ENCODE measurements around the gene NUBPL.
"Not testable (repeated sequence)": the region's sequence is repeated elsewhere in the genome, so short reads cannot be mapped to it uniquely, and the experiment has no call there.

Gene NUBPL

DNA sequence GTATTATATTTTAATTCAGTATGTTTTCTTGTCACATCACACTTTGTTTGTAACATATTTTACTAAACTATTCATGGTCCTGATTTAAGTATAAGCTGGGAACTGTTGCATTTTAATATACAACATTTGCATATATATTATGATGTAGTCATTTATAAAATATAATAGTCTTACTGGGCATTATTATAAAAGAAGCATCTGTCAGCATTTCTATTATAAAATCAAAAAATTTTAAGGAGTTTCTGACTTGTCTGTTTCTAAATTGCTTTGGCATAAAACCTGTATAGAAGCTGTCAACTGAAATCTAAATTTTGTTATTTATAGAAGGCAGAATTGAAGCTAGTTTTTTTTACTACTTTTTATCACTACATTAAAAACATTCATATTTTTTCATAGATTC is 166.6 kb downstream of the NUBPL start:
- no peak for DNase-seq (ENCODE audit: low read depth in 2 of 3, low spot score in 1 of 3)

DNA sequence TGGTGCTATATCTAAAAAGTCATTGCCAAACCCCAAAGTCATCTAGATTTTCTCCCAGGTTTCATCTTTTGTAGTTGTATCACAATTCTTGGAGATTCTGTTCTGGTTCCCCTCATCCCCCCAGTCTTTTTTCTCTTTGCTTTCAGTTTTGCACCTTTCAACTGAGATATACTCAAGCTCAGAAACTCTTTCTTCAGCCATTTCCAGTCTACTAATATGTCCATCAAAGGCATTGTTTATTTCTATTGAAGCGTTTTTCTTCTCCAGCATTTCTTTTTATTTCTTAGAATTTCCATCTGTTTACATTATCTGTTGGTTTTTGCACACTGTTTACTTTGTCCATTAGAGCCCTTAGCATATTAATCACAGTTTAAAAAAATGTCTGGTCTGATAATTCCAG is 179.5 kb downstream of the NUBPL start:
- no peak for DNase-seq (ENCODE audit: low read depth in 2 of 3, low spot score in 1 of 3)

DNA sequence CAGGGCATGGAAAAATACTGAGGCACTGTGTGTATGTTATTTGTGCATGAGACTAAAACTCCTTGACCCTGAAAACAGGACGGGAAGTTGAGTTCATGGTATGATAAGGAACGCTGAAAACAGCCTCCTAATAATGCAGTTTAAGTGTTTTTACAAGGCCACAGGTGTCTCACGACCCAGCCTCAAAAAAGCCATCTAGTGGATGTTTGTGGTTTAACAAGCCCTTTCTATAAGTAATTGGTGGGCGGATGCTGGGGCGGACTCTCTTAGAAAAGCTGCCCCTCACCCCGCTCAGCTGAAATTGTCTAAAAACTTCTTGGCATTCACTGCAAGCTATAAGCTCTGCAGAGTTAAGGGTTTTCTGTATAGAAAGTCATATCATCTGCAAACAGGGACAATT is 184.5 kb downstream of the NUBPL start:
- no peak for DNase-seq (ENCODE audit: low read depth in 2 of 3, low spot score in 1 of 3)

DNA sequence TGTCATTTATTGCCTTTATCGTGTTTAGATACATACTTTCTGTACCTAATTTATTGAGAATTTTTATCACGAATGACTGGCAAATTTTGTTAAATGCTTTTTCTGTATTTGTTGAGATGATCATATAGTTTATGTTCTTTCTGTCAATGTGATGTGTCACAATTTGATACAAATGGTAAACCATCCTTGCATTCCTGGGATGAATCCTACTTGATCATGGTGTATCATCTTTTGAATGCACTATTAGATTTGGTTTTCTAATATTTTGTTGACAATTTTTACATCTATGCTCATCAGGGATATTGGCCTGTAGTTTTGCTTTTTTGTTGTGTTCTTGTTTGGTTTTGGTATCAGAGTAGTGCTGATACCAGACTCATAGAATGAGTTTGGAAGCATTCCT is 185.1 kb downstream of the NUBPL start:
- no peak for DNase-seq (ENCODE audit: low read depth in 2 of 3, low spot score in 1 of 3)

DNA sequence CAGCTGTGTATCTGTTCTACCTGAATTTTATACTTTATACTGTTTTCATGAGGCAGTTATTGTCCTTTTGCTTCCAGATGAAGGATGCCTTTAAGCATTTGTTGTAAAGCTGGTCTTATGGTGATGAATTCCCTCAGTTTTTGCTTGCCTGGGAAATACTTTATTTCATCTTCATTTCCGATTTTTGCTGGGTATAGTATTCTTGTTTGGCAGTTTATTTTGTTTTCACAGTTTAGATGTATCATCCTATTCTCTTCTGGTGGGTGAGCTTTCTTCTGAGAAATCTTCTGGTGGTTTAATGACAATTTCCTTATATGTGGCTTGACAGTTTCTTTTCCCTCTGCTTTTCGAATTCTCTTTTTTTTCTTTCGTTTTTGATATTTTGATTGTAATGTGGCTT is 188.1 kb downstream of the NUBPL start:
- no peak for DNase-seq (ENCODE audit: low read depth in 2 of 3, low spot score in 1 of 3)

DNA sequence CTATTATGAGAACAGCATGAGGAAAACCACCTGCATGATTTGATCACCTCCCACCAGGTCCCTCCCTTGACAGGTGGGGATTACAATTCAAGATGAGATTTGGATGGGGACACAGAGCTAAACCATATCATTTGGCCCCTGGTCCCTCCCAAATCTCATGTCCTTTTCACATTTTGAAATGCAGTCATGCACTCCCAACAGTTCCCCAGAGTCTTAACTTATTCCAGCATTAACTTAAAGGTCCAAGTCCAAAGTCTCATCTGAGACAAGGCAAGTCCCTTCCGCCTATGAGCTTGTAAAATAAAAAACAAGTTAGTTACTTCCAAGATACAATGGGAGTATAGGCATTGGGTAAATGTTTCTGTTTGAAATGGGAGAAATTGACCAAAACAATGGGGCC is 189.8 kb downstream of the NUBPL start:
- DNase-seq (ENCODE audit: low read depth in 2 of 3, low spot score in 1 of 3), result not testable (repeated sequence)

DNA sequence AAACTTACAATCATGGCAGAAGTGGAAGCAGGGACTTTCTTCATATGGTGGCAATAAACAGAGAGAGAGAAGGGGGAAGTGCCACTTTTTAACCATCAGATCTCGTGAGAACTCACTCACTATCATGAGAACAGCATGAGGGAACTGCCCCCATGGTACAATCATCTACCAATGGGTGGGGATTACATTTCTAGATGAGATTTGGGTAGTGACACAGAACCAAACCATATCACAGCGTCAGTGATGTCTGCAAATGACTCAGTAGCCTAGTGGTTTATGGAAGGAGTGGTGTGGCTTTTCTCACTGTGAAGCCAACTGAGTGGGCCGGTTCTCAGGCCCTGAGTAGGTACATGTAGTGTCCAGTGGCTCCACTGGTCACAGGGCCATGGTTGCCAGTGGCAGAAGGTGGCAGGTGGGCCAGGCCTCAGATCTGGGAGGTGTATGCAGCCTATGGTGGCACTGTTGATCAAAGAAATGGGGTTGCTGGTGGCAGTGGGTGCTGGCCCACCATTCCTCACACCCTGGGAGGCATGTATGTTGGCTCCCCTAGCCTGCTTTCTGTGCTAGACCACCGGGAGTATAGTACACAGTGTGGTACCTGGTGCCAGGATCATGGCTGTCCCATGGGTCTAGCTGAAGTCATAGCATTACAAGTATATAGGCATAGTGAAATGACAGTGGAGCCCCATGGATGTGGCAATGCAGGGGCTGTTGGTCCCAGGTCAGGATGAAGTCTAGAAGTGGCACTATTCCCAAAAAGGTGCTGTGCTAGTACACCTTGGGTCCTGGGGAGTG is 191.9 kb downstream of the NUBPL start:
- no peak for DNase-seq (ENCODE audit: low read depth in 2 of 3, low spot score in 1 of 3)

DNA sequence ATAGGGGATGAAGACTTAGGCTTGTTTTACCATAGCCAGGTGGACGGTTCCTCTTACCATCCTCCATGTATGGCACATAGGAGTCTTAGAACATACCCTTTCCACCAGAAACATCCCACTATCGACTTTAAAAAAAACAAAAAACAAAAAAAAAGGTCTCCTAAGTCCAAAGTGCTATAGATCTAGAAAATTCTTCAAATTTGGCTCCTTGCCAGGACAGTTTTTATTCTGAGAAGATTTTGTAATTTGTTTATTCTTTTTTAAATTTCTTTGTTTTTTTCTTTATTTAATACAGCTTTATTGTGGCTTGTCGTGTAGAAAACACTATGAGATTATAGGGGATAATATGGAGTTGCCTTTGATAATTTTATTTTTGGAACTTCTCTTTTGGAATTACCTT is 197.7 kb downstream of the NUBPL start:
- no peak for DNase-seq (ENCODE audit: low read depth in 2 of 3, low spot score in 1 of 3)

DNA sequence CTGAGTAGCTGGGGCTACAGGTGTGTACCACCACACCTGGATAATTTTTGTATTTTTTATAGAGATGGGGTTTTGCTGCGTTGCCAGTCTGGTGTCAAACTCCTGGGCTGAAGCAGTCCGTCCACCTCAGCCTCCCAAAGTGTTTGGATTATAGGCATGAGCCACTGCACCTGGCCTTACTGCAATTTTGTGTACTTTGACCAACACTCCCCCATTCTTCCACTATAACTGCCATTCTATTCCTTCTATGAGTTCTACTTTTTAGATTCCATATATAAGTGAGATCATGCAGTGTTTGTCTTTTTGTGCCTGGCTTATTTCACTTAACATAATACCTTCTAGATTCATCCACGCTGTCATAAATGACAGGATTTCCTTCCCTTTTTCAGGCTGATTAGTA is 199.1 kb downstream of the NUBPL start:
- DNase-seq (ENCODE audit: low read depth in 2 of 3, low spot score in 1 of 3), result no peak

DNA sequence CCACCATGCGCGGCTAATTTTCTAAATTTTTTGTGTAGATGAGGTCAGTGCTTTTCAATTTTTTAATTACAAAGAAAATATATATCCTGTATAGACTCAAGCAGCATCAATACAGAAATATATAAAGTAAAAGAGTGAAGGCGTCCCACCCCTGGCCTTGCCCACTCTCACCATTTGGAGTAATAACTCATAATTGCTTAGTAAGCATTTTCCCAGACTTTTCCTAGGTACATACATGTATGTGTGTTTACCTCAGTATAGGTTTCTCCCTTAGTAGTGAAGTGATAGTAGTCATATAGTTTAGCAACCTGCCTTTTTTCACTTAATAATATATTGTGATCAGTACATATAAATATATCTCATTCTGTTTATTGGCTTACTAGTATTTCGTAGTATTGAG is 200.1 kb downstream of the NUBPL start:
- no peak for DNase-seq (ENCODE audit: low read depth in 2 of 3, low spot score in 1 of 3)

DNA sequence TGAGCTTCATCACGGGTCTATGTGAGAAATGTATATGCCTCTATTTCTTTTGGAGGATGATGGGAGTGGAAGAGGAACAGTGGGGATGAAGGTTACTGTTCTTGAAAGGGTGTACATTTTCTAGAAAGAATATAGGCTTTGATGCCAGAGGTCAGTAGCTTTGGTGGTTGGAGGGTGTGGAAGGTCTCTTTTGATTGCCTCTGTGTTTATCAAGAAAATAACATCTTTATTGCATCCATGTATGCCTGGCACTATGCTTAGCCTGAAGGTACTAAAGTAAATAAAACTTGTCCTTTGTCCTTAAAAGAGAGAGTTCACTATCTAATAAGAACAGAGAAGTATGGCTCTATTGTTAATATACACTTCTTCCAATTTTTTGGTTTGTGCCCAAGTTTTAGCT is 201.8 kb downstream of the NUBPL start:
- no peak for DNase-seq (ENCODE audit: low read depth in 2 of 3, low spot score in 1 of 3)

DNA sequence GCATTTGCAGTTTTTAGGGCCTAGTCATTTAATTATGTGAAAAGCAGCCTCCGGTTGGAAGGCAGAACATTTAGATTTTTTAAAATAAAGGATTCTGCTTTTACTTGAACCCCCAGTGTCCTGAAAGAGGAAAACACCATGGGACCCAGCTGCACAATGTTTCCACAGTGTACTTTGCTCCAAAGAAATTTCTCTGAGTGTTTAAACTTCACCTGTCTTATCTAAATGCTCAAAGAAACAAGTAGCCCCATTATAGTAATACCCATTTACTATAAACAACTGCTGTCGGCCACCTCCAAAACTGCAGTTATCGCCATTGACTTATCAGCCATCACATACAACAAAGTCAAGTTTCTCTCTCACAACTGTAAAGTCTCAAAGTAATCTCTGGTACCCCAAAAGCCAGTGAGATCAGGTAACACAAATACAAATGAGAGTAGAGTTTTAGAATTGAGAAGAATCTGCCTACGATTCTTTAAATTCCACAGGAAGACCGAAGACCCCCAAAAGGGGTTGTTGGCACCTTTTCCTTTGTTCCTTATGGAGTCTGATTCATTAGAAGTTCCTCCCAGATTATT is 205.2 kb downstream of the NUBPL start:
- DNase-seq (ENCODE audit: low read depth in 2 of 3, low spot score in 1 of 3), result no peak

DNA sequence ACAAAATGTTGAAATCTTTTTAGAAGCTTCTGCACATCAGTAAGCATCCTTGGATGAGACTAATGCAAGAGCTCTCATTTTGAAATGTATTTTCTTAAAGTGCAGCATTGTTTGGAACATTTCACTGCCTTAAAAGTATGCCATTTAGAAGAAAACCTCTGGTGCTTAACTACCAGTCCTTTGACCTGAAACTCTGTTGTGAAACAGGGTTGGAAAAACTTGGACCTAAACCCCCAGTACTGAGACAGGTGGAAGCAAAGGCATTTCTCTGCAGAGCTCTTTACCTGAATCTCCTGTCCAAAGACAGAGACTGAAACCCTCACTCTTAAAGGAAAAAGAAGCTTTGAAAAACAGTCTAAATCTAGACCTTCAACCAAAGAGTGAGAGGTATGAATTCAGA is 207.2 kb downstream of the NUBPL start:
- DNase-seq (ENCODE audit: low read depth in 2 of 3, low spot score in 1 of 3), result no peak

DNA sequence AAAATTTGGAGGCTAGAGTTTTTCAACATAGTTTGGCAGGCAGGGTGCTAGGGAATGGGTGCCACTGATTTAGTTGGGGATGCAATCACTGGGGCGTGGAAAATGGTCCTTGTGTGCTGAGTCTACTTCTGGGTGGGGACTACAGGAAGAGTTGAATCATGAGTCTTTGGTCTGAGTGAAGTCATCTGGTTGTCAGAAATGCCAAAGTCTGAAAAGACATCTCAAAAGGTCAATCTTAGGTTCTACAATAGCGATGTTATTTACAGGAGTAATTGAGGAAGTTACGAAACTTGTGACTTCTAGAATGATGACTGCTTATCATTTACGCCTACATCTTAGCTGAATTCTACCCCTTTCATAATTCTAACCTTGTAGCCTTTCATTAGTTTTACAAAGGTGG is 209.1 kb downstream of the NUBPL start:
- no peak for DNase-seq (ENCODE audit: low read depth in 2 of 3, low spot score in 1 of 3)

DNA sequence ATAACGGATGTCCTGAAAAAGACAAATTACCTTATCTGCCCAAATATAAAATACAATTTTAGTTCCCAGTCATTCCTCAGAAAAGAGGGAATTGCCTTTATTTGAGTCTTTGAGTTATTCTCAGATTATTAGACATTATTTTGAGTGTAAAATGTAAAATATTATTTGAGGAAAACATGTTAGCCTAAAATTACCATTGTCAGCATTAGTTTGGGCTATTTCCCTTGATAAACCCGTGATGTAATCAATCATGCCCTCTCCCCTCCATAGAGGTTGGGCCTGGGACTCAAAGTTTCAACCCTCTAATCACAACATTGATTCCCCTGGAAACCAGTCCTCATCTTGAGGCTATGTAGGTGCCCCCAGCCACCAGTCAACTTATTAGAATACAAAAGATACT is 213.4 kb downstream of the NUBPL start:
- DNase-seq (ENCODE audit: low read depth in 2 of 3, low spot score in 1 of 3), result no peak

DNA sequence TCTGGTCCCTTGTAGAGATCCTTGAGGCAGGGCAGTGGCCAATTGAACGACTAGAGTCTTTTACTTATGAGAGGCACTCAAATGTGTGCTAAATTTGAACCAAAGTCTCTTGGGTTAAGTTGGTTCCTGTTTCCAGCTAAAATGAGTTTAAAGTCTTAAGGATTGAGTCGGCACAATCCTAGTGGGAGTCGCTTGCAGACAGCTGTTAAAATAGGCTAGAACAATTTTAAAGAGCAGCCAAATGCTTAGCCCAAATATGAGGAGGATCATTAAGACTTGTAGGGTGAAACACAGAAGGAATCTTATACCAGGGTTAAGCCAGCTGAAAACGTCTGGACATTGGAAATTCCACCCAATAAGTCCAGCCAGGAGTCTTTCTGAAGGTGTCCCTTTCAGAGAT is 216.1 kb downstream of the NUBPL start:
- DNase-seq (ENCODE audit: low read depth in 2 of 3, low spot score in 1 of 3), result no peak

DNA sequence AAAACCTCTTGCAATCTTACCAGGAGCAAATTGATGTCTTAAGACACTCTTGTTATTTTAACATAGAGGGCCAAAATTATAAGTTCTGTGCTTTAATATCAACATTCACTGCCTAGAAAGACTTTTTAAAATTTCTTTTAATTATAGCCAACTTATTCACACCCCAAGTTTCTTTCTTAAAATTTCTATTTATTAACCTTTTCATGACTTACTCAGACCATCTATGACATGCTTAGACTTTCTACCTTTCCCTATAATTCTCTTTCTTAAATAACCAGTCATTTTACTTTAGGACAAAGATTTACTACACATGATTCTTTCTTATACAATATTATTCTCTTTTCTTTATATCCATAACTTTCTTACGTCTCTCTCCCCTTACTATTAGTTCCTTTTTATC is 220.4 kb downstream of the NUBPL start:
- DNase-seq (ENCODE audit: low read depth in 2 of 3, low spot score in 1 of 3), result no peak

DNA sequence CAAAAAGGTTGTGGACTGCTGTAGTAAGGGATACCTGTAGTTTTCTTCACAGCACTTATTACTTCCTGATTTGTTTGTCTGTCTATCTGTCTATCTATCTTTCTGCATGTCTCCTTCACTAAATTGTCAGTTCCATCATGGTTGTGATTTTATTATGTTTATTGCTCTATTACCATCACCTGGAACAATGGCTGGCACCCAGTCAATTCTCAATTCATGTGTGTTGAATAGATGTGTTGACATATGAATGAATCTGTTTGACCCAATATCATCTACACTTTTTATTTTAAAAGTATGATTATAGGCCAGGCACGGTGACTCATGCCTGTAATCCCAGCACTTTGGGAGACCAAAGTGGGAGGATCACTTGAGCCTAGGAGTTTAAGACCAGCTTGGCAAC is 224.4 kb downstream of the NUBPL start:
- no peak for DNase-seq (ENCODE audit: low read depth in 2 of 3, low spot score in 1 of 3)

DNA sequence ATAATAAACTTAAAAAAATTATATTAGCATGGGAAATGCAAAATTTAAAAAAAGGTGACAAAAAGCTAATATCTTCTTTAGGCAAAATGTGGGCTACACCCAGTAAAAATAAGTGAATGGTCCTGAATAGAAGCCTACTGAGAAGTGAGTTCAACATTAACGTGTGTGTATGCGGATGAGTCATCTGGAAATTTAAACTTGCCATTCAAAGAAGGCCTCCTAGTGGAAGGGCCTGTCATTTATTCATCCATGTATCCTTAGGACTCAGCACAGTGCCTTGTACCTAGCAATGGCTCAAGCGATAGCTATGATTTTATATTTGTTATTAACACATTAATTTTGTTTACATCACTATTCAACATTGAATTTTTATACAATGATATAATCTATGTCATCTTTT is 226.2 kb downstream of the NUBPL start:
- no peak for DNase-seq (ENCODE audit: low read depth in 2 of 3, low spot score in 1 of 3)

DNA sequence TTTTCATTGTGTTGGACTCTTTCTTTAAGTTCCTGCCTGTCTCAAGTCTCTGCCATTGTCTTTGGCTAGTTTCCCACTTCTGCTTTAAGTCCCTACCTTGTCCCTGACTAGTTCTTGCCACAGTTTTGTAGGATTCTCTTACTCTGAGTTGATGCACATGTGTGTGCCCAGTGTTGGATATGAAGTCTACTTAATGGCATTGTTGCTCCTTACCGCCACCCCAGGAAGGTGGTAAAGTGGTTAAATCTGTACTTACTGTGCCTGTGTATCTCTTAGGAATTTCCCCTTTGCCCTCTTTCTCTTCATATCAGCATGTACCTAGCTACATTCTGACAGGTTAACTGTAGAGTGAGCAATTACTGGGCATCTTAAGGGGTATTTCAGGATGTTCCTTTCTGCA is 227.1 kb downstream of the NUBPL start:
- DNase-seq (ENCODE audit: low read depth in 2 of 3, low spot score in 1 of 3), result no peak

DNA sequence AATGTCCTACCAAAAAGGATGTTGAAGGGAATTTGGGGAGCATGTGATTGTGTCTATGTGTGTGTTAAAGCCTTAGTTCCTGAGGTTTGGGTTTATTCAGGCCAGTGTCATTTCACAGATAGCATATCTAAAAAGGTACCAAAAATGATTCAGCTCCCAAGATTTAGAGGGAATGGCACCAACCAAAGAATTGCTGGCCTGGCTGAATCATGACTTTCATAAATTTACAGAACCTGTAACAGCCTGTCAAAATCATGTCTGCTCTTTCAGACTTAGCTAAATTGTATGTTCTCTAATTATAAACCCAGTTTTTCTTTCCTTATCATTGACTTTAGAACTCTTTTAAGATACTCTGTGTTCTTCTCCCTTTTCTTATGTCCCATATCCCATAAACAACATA is 231.5 kb downstream of the NUBPL start:
- no peak for DNase-seq (ENCODE audit: low read depth in 2 of 3, low spot score in 1 of 3)

DNA sequence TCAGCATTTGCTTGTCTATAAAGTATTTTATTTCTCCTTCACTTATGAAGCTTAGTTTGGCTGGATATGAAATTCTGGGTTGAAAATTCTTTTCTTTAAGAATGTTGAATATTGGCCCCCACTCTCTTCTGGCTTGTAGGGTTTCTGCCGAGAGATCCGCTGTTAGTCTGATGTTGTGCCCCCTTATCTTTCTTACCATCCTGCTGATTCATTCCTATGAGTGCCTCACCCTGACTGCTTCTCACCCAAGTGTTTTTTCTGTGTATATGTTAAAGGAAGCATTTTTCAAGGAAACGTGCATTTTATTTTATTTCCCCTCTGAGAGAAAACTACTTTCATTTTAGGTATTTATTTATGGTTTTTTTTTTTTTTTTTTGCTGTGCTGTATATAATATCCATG is 236.7 kb downstream of the NUBPL start:
- DNase-seq (ENCODE audit: low read depth in 2 of 3, low spot score in 1 of 3), result not testable (repeated sequence)

DNA sequence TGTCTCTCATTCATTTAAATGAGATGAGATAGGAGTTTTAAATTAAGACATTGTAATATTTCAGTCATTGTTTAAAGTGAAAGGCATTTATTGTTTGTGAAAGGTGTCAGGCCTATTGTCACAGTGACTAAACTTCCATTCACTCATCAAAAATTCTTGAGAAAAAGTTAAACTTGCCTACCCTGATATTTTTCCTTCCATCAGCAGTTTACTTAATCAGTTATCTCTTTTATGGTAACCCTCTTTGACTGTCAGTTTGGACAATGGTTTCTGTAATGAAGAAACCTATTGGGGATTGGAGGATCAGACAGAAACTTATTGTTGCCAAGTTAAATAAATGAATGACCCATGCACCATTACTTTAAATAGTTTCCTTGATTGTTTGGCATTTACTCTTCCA is 241.6 kb downstream of the NUBPL start:
- no peak for DNase-seq (ENCODE audit: low read depth in 2 of 3, low spot score in 1 of 3)
